Stimulated activated memory B cell treated with anti-CD40 and anti-IgM and Interleukin-4, amounts not matched to agents 10 μg/mL and 1 μg/mL and 100 μg/mL, for 72 hours (primary cell): Measurements from ENCODE around the gene COL4A1.

Source experiments
- ATAC-seq: fragments of 150-1000 bp; cut with Tn5 transposase; 2 replicates; pipeline ENCODE4 v1.10.0; 2021
- H3K27ac Mint-ChIP-seq: one replicate; pipeline ENCODE4 v1.8.0; 2022; ENCODE audit warnings: mild to moderate bottlenecking, mixed read lengths
- H3K27me3 Mint-ChIP-seq: one replicate; pipeline ENCODE4 v1.8.0; 2022; ENCODE audit warnings: mixed read lengths
- H3K36me3 Mint-ChIP-seq: one replicate; pipeline ENCODE4 v1.8.0; 2022; ENCODE audit warnings: mixed read lengths
- H3K4me1 Mint-ChIP-seq: one replicate; pipeline ENCODE4 v1.8.0; 2022; ENCODE audit warnings: mixed read lengths
- H3K4me3 Mint-ChIP-seq: one replicate; pipeline ENCODE4 v1.8.0; 2022; ENCODE audit warnings: mild to moderate bottlenecking, moderate library complexity, mixed read lengths
- H3K9me3 Mint-ChIP-seq: one replicate; pipeline ENCODE4 v1.8.0; 2022; ENCODE audit warnings: mixed read lengths

COL4A1 gene

DNA sequence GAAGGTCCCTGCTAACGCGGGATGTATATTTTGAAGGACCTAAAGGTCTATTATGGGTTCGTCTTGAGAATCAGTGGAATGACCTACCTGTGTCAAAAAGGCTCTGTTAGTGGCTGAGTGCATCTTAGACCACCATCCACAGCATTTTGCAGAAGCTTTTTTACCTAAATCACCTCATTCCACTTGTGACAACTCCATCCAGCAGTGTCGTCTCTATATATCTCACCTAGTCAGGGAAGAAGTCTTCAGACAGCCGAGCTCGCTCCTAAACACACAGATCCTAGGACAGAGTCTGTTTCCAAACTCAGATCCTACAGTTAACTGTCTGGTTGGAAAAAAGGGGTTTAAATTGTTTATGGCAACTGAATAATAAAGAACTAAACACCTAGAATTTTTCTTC lies 33.7 kb downstream of the COL4A1 start:
- Mint-ChIP-seq H3K4me3 (no peak overlapping the region), H3K36me3 (no peaks in the 10 kb centered on the region), H3K9me3 (no peaks in the 10 kb centered on the region), H3K4me1 (no peaks in the 10 kb centered on the region), H3K27ac (no peak overlapping the region), H3K27me3 (no peaks in the 10 kb centered on the region)
- no peak for ATAC-seq

DNA sequence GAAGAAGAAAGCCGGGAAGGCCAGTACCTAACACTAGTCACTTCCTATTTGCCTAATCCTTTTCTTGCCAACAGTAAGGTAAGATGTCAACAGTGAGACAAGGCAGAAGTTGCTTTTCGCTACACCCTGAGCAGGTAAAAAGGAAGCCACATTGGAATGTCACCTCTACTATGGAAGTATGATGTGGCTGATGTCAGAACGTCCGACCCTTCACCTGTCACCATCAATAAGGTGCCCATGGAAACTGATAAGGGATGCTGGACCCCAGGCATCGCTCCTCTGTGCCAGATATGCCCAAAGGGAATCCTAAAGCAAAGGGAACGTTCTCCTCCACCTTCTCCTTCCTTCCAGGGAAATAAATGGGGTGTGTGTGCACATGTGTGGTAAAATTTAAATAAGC lies 34.3 kb downstream of the COL4A1 start:
- no peaks in the 10 kb centered on the region for H3K27me3 Mint-ChIP-seq
- no peaks in the 10 kb centered on the region for H3K36me3 Mint-ChIP-seq
- H3K4me1 Mint-ChIP-seq: no peaks in the 10 kb centered on the region
- no peaks in the 10 kb centered on the region for H3K9me3 Mint-ChIP-seq
- H3K27ac Mint-ChIP-seq: no peak overlapping the region
- no peak for ATAC-seq
- H3K4me3 Mint-ChIP-seq: no peak overlapping the region

DNA sequence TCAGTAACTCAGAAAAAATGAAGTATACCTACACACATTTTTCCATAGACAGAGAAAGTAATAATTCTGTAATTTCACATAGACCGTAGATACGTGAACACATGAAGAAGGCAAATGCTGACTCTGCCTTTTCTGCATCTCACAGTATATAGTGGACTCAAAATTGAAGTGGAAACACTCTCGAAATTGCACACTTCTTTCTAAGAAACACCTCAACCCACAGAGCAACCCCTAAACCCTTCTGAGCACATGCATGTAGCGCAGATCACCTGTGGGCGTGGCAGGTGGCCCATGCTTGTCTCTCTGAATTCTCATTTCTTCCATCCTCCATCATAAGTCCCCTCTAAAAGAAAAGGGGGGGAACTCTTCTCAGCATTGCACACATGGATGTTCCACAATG lies 34.7 kb downstream of the COL4A1 start:
- no peak for ATAC-seq
- H3K36me3 Mint-ChIP-seq: no peaks in the 10 kb centered on the region
- no peak overlapping the region for H3K4me3 Mint-ChIP-seq
- H3K27ac Mint-ChIP-seq: no peak overlapping the region
- no peaks in the 10 kb centered on the region for H3K9me3 Mint-ChIP-seq
- H3K4me1 Mint-ChIP-seq: no peaks in the 10 kb centered on the region
- no peaks in the 10 kb centered on the region for H3K27me3 Mint-ChIP-seq

DNA sequence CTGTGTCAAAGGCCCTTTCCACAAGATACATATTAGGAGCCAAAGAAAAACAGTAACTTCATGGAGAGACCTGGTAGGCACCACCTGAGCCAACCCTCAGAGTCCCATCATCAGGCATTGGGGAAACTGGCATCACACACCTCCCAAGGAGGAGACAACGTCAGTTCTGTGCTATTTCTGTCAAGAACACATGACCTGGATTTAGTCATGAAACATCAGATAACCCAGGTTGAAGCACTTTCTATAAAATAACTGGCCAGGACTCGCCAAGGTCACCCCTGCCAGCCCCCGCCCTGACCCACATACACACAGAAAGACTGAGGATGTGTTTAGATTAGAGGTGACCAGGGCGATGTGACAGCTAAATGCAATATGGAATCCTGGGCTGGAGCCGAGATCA lies 35.6 kb downstream of the COL4A1 start:
- no peak for ATAC-seq
- Mint-ChIP-seq H3K36me3 (no peaks in the 10 kb centered on the region), H3K27me3 (no peaks in the 10 kb centered on the region)

DNA sequence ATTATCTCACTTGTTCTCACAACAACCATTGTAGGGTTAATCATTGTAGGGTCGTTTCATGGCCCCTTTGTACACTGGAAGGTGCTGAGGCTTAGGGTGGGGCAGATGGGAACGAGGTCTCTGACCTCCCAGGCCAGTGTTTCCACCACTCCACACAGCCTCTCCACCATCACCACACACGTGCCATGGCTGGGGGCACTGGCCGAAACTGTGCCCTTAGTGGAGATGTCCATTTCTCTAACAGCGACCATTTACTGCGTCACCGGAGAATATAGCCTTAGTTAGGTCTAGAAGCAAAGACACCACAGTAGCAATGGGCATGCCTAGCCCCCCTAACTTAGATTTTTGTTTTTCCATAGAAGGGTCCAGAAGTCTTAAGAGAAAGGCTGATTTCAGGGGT lies 36.5 kb downstream of the COL4A1 start:
- no peak for ATAC-seq
- Mint-ChIP-seq H3K4me3 (no peak overlapping the region), H3K36me3 (no peaks in the 10 kb centered on the region), H3K9me3 (no peaks in the 10 kb centered on the region), H3K4me1 (no peaks in the 10 kb centered on the region), H3K27ac (no peak overlapping the region), H3K27me3 (no peaks in the 10 kb centered on the region)

More for the DNA sequence above, 35.6 kb downstream of the COL4A1 start:
- H3K27ac Mint-ChIP-seq: no peak overlapping the region
- H3K4me1 Mint-ChIP-seq: no peaks in the 10 kb centered on the region
- H3K4me3 Mint-ChIP-seq: no peak overlapping the region
- H3K9me3 Mint-ChIP-seq: no peaks in the 10 kb centered on the region

DNA sequence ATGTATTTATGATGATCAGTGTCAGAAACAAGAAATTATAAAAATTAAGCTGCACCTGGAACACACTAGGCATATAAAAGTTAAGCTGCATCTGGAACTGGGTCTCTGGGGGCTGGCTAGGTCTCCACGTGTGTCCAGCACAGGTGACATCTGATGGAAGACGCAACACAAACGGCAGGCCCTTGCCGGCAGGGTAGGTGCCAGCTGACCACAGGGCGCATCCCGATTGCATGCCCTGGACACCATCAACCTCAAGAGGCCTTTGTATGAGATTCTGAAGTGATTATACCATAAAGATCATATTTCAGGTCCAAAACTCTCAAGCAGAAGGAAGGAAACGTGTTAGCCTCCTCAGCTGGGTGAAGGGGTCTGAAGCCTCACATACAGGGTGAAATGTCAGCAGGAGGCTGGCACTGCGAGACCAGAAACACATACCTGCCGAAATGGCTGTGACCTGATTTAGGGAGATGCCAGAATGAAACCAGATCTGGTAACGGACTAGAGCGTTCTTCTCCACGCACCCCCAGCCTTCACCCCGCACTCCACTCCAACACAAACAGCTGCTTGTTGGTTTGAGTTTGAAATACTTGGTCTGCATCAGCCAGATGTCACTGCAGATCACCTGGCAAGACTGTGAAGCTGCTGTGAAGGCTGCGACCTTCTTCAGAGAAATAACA lies 37.3 kb downstream of the COL4A1 start:
- H3K36me3 Mint-ChIP-seq: no peaks in the 10 kb centered on the region
- no peaks in the 10 kb centered on the region for H3K4me1 Mint-ChIP-seq
- no peak for ATAC-seq
- H3K27ac Mint-ChIP-seq: no peak overlapping the region
- H3K9me3 Mint-ChIP-seq: no peaks in the 10 kb centered on the region
- no peak overlapping the region for H3K4me3 Mint-ChIP-seq
- H3K27me3 Mint-ChIP-seq: no peaks in the 10 kb centered on the region

DNA sequence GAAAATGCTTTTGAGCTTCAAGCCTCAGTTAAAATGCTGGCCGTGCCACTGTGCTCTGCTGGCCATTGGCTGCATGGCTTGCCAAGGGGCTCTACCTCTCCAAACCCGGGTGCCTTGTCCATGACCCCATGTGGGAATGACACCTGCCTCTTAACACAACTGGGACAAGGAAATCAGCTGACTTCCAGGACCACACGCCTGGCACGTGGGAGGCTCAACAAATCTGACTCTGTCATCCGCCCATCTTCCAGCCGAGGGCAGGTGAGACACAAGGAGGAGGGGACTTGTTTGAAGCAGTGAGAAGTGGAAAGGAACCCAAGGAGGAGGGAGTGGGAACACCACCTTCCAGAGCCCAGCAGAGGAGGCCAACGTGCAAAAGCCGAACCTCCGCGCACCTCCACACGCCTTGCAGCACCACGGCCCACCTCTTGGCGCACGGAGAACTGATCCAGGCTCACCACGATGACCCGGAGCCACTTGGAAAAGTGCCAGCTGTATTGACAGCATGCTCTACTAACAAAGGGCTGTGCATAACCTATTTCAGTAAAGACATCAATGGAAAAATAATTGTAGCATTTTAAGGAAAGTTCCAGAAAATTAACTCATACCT lies 38.3 kb downstream of the COL4A1 start:
- Mint-ChIP-seq H3K4me3 (no peak overlapping the region), H3K4me1 (no peaks in the 10 kb centered on the region), H3K27me3 (no peaks in the 10 kb centered on the region), H3K36me3 (no peaks in the 10 kb centered on the region), H3K9me3 (no peaks in the 10 kb centered on the region), H3K27ac (no peak overlapping the region)
- no peak for ATAC-seq

DNA sequence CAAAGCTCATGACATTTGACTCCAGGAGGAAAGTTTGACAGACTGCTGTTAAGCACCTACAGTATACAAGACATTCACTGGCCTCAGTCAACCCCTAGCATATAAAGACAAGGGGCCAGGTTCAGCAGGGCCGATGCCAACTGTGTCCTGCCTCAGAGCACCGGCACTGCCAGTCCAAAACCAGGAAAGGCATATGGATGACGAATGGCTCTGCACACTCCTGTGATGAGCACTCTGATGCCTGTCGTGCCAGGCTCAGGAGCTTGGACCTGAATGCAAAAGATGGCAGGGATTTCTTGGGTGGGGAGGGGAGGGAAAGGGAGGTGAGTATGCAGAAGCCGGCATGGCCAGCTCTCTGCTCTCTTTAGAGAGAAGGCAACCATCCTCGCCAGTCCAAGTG lies 38.9 kb downstream of the COL4A1 start:
- H3K9me3 Mint-ChIP-seq: no peaks in the 10 kb centered on the region
- no peaks in the 10 kb centered on the region for H3K36me3 Mint-ChIP-seq
- ATAC-seq: no peak
- no peak overlapping the region for H3K27ac Mint-ChIP-seq
- peaks cover 1% of the 10 kb centered on the region for H3K27me3 Mint-ChIP-seq
- no peaks in the 10 kb centered on the region for H3K4me1 Mint-ChIP-seq
- no peak overlapping the region for H3K4me3 Mint-ChIP-seq

DNA sequence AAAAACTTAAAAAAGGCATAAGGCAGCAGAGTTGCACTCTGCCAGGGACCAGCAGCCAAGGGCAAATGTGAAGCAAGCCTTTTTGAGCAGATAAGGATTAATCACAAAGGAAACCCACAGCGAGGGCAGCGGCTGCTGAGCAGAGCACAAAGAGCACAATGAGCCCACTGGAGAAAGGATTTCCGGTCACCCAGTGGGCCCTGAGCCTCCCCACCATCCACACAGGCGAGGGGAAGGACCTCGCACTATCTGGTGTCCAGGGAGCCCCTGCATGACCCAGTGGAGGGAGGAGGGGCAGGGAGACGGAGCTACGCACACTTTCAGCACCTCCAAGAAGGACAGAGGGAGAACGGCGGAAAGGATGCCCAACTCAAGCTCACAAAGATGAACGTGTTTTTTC lies 40.0 kb downstream of the COL4A1 start:
- ATAC-seq: no peak
- Mint-ChIP-seq H3K9me3 (no peaks in the 10 kb centered on the region), H3K4me3 (no peak overlapping the region)

DNA sequence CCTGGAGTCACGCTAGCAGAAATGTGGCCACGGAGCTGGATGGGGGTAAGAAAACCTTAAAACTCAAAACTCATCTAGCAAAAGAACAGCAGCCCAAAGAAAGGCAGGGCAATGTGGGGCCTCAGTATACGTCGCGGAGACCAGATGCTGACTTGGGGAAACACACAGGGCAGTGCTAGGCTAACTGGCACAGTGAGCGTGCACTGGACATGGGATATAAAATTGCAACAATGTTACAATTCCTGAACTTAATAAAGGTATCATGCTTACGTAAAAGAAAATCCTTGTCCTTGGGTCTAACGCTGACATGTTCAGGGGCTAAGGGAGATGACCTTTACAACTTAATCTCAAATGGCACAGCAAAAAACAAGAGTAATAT lies 40.5 kb downstream of the COL4A1 start:
- no peak for ATAC-seq
- no peak overlapping the region for H3K27ac Mint-ChIP-seq
- H3K9me3 Mint-ChIP-seq: no peaks in the 10 kb centered on the region
- H3K27me3 Mint-ChIP-seq: peaks cover 18% of the 10 kb centered on the region
- H3K4me1 Mint-ChIP-seq: no peaks in the 10 kb centered on the region
- H3K4me3 Mint-ChIP-seq: no peak overlapping the region
- H3K36me3 Mint-ChIP-seq: no peaks in the 10 kb centered on the region

More for the DNA sequence above, 40.0 kb downstream of the COL4A1 start:
- Mint-ChIP-seq H3K4me1 (no peaks in the 10 kb centered on the region), H3K36me3 (no peaks in the 10 kb centered on the region), H3K27me3 (peaks cover 12% of the 10 kb centered on the region), H3K27ac (no peak overlapping the region)

DNA sequence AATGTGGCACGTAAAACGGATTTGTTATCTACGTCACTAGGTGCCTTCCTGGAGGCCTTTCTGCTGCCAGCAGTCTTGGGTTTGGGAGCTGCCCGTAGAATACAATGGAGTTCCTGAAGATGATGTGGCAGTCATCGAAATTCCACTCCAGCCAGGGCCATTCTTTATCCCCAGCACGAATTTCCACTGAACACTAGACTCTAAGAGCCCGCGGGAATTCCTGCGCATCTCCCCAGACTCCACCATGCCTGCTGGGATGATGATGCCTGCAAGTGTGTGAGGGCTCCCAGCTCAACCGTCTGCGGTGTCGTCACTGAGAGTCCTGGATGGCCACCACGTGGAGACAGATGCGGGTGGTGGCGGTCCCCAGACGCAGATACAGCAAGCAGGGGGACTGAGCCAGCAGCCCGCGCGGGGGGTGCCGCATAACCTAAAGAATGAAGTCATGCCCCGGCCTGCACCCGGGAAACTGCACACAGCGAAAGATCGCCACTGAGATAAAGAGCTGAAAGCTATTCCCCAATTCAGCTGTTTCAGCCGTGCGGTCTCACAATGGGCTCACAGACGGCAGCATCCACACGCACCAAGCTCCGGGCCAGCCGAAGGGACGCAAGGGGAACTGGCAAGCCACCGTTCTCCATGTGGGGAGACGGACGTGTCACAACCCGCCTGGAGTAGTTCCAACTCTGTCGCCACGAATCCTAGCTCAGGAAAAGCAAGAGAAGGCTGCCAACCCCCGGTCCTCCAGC lies 41.1 kb downstream of the COL4A1 start:
- H3K4me1 Mint-ChIP-seq: no peaks in the 10 kb centered on the region
- peaks cover 24% of the 10 kb centered on the region for H3K27me3 Mint-ChIP-seq
- no peak overlapping the region for H3K4me3 Mint-ChIP-seq
- no peaks in the 10 kb centered on the region for H3K9me3 Mint-ChIP-seq
- no peaks in the 10 kb centered on the region for H3K36me3 Mint-ChIP-seq
- ATAC-seq: no peak
- no peak overlapping the region for H3K27ac Mint-ChIP-seq

DNA sequence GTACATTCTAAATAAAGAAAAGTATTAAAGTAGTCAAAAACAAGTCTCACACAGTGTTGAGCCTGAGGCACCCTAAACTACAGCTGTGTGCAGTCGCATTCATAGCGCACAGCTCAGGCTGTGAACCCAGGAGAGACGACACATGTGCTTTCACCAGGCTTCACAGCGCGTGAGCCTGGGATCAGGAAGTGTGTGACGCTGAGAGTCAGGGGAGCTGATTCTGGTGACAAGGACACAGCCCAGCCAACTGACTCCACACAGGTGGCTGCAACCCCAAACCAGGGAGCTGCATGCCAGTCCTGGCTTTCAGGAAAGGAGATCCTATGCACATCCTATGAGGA lies 41.6 kb downstream of the COL4A1 start:
- H3K36me3 Mint-ChIP-seq: no peaks in the 10 kb centered on the region
- ATAC-seq: no peak
- no peak overlapping the region for H3K27ac Mint-ChIP-seq
- H3K27me3 Mint-ChIP-seq: peaks cover 29% of the 10 kb centered on the region
- no peaks in the 10 kb centered on the region for H3K9me3 Mint-ChIP-seq
- H3K4me1 Mint-ChIP-seq: no peaks in the 10 kb centered on the region
- no peak overlapping the region for H3K4me3 Mint-ChIP-seq

DNA sequence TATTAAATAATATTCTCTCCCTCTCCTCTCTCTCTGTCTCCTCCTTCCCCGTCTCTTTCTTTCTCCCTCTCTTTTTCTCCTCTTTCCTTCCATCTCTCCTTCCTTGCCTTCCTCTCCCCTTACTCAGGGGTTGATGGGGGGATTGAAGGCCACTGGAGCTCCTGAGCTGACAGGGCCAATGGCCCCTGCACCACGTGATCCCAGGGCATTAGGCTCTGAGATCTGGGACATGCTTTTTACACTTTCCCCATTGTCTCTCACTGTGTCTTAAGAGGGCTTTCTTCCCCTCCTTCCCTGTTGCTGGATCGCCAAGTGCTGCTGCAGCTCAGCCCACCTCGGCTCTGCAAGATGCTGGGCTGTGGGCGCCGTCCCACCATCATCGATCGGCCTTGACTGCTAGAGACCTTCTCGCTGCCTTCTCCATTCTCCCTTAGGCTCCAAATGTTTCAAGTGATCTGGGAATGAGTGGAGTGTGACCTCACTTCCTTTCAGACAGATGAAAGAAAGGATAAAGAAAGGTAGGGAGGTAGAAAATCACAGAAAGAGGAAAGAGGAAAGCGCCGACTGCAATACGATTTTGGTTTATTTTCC lies 42.2 kb downstream of the COL4A1 start:
- no peak for ATAC-seq
- no peaks in the 10 kb centered on the region for H3K4me1 Mint-ChIP-seq
- no peaks in the 10 kb centered on the region for H3K36me3 Mint-ChIP-seq
- no peaks in the 10 kb centered on the region for H3K9me3 Mint-ChIP-seq
- peaks cover 33% of the 10 kb centered on the region for H3K27me3 Mint-ChIP-seq
- H3K27ac Mint-ChIP-seq: no peak overlapping the region
- no peak overlapping the region for H3K4me3 Mint-ChIP-seq

DNA sequence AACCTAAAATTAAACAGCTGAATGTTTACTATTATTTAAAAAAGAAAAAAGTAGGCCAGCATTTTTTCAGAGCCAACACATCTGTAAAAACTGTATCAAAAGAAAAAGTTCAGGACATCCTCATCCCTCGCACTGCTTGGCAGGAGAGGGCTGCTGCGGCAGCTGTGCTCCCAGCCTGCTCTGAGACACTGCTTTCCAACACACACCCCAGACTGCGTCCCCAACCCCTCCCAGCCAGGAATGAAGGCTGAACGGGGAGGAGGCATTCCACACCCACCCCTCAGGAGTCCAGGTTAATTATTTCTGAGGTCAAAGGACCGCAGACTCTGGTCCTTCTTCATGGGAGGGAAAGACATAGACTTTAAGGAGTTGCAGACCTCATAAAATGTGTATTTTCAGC lies 43.1 kb downstream of the COL4A1 start:
- ATAC-seq: no peak

DNA sequence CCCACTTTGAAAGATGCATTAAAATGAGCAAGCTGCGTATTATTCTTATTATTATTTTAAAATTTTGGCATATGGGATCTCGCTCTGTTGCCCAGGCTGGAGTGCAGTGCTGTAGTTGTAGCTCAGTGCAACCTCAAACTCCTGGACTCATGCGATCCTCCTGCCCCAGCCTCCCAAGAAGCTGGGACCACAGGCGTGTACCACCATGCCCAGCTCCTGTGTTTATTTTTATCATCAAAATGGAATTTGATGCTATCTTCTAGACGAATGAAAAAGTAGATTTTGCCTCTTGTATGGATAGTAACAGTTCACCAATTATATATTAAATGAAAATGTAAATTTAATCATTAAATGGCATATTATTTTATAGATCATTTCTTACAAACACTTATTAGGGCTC lies 43.6 kb downstream of the COL4A1 start:
- H3K36me3 Mint-ChIP-seq: no peaks in the 10 kb centered on the region
- H3K27ac Mint-ChIP-seq: no peak overlapping the region
- no peaks in the 10 kb centered on the region for H3K9me3 Mint-ChIP-seq
- ATAC-seq: no peak
- H3K27me3 Mint-ChIP-seq: peaks cover 42% of the 10 kb centered on the region
- H3K4me1 Mint-ChIP-seq: no peaks in the 10 kb centered on the region
- no peak overlapping the region for H3K4me3 Mint-ChIP-seq

More for the DNA sequence above, 43.1 kb downstream of the COL4A1 start:
- H3K27ac Mint-ChIP-seq: no peak overlapping the region
- H3K4me1 Mint-ChIP-seq: no peaks in the 10 kb centered on the region
- peaks cover 40% of the 10 kb centered on the region for H3K27me3 Mint-ChIP-seq
- H3K9me3 Mint-ChIP-seq: no peaks in the 10 kb centered on the region
- no peak overlapping the region for H3K4me3 Mint-ChIP-seq
- H3K36me3 Mint-ChIP-seq: no peaks in the 10 kb centered on the region
